NCI-H2107 treated with DMSO at 0.1 percent for 48 hours (cell line): ENCODE data around the gene PACSIN3.
"Not testable (repeated sequence)": the region's sequence is repeated elsewhere in the genome, so short reads cannot be mapped to it uniquely, and the experiment has no call there.

ENCODE experiments used
- DNase-seq: peaks from one replicate; lab custom pipeline; 2025; ENCODE audit not compliant: unreplicated experiment; lab: John Stamatoyannopoulos, UW

PACSIN3 gene

DNA sequence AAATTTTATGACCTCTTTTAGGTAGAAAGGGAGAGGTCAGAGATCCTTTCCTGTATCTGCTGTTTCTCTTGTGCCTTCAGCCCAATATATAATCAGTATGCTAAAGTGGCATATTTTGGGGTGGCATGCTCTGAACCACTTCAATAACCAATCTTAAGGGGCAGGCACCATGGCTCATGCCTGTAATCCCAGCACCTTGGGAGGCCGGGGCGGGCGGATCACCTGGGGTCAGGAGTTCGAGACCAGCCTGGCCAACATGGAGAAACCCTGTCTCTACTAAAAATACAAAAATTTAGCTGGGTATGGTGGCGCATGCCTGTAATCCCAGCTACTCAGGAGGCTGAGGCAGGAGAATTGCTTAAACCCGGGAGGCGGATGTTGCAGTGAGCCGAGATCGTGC lies 11.9 kb upstream of the PACSIN3 start:
- not testable (repeated sequence) for DNase-seq

DNA sequence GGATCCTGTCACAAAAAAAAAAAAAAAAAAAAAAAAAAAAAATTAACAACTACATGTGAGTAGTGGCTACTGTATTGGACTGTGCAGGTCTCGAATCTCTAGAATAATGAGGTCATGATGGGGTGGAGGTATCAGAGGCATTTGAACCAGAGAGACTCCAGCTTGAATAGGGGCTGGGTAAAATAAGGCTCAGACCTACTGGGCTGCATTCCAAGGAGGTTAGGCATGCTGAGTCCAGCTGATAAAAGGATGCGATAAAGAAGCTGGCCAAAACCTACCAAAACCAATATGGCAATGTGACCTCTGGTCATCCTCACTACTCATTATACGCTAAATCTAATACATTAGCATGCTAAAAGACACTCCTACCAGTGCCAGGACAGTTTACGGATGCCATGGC lies 5.9 kb upstream of the PACSIN3 start:
- no peak for DNase-seq

DNA sequence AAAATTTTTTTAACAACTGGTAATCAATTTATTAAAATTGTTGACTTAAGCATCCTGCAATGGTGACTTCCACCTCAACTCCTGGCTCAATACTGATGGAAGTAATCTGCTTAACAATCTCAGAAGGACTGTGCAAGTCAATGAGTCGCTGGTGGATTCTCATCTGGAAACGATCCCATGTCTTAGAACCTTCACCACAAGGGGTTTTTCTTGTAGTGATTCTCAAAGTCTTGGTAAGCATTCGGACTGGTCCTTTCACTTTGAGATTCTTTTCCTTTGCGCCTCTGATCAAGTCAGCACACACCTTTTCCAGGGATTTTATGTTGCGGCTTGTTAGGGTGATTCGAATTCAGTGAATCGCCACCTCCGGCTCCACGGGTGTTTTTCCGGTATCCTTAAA lies 4.9 kb upstream of the PACSIN3 start:
- DNase-seq, result not testable (repeated sequence)

DNA sequence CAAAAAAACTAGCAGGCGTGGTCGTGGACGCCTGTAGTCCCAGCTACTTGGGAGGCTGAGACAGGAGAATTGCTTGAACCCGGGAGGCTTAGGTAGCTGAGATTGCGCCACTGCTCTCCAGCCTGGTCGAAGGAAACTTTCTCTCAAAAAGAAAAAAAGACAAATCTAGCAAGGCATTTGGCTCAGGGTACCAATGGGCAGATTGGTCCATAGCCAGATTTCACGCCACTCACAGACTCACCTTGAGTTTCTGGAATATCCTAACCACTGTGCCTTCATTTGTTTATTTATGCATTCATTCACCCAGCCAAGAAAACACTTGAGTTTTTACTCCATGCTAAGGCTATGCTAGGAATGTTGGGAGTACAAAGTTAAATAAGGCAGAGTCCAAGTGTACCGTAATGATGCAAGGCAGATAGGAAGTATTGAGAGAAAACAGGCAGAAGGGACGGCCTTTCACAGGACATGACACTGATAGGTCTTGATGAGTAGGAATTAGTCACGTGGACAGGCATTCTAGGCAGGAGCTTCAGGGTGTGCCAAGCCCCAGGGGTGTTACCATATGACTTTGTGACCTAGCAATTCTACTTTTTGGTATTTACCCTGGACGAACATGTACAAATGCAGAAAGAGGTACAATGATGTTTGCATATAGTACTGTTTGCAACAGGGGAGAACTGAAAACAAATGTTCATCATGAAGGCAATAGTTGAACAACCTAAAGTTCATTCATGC lies 3.0 kb upstream of the PACSIN3 start:
- DNase-seq, result no peak

DNA sequence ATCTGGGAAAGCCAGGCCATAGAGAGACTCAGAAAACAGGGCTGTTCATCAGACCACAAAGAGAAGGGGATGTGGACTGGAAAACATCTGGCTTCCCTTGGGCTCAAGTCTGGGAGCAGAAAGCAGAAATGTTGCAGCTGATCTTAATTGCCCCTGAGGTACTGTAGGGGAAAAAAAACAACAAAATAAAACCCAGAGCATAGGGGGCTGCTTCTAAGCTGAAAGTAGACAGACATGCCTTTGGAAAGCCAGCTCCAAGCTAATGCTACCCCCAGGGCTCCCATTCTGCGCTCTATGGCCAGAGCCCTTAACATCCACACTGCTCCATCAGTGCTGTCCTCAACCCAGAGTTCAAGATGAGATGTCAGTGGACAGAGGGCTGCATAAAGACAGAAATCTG lies 2.0 kb upstream of the PACSIN3 start:
- no peak for DNase-seq

DNA sequence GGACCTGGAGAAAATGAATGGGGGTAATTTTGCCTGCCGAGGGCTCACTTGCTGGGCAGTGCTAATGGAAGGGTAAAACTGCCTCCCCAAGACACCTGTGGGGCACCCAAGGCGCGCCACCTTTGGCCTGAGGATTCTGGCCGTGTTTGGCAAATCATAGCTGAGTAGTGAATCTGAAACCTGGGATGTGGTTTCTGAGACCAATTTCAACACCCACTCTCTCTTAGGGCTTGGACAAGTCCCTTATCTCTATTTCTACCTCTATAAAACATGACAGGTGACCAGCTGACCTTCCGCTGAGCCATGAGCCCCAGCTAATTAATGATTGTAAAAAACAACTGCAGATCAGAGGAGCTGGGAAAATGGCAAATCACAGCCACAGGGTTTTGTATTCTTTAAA lies 1.5 kb upstream of the PACSIN3 start:
- DNase-seq, result no peak

DNA sequence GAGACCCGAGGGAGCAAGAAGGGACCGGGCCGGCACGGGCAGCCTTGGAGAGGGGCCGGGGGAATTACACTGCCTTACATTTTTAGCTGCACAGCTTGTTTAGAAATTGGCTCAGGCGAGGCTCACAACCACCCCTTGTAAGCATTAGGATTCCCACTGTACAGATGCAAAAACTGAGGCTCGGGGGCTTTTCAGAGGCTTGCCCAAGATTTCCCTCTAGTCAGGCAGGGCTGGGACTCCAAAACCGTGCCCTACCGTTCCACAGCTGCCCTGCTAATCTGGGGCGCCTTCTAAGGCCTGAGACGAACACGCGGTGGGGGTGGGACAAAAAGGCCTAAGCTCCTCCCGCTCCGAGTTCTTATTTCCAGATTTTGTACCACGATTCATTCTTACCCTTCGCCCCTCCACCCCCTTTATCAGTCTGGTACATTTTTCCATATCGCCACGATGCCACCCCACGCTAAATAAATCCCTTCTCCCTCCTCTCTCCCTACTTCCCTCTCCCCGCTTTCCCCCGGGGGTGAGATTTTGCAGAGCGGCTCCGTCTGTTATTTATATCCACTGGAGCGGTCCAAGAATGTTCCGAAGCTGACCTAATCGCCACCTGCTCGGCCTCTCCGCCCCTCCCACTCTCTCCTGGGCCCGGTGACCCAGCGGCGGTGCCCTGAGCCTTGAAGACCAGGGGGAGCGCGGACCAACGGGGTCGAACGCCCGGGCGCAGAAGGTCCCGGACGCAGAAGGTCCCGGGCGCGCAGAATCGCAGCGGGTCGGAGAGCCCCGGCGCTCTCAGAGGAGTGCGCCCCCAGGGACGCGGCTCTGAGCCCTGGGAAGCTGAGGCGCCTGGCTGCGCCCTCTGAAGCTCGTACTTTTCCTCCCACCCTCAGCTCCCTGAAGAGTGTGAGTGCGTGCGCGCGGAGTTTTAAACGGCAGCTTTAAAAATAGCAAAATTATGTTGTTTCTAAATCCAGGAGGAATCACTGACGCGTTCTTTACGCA lies 764 bp upstream of the PACSIN3 start:
- DNase-seq, result no peak

DNA sequence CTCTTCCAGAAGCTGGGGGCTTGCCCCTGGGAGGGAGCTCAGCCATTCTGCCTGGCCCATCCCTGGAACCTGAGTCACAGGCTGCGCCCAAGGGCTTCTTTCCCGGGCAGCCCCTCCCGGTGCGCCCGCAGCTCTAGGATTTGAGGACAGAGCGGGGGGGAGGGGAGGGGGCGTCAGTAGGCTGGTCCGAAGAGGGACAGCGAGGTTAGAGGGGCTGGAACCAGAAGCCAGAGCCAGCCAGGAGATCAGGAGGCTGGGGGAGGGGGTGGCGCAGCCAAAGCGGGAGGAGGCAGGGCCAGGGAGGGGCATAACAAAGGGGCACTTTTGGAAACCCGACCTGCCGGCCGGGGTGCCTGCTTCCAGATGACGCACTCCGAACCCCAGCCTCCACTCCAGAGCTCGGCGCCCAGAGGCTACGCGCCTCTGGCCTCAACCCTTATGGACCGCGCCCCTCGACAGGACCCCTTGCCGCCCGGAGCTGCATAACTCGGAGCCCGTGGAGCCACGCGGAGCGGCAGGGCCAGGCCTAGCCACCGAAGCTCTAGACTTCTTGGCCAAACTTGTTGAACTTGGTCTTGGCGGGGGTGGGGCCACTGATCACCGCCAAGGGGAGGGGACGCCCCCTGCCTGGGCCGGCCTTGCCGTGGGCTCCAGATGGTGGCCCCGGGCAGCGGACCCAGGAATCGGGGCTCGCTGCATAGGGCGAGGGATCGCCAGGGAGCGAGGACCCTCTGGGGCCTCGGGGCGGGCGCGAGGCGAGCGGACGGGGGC lies 744 bp downstream of the PACSIN3 start:
- DNase-seq, result no peak

DNA sequence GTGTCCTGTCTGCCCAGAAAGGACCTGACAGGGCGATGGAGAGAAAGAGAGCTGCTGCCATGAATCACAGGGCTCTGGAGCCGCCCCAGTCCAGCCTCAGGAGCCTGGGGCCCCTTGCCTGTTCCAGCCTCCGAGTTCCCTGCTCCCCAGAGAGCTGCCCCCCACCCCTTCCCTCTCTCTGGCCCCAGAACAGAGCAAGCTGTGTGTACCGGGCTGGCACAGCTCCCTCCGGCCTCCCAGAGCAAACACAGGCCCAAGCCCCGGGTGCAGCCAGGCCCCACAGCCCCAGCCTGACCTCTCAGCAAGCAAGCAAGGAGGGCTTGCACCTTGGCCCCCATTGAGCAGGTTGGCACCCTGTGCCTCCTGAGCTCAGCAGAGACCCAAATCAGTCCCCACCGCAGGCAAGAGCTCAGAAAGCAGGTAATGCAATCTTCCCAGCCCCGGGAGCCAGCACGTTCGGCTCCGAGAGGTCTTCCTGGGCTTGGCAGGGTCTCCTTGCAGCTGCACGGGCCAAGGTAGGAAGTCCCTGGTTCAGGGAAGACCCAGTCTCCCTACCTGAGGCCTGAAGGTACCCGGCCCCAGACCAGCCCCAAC lies 1.4 kb downstream of the PACSIN3 start:
- no peak for DNase-seq

DNA sequence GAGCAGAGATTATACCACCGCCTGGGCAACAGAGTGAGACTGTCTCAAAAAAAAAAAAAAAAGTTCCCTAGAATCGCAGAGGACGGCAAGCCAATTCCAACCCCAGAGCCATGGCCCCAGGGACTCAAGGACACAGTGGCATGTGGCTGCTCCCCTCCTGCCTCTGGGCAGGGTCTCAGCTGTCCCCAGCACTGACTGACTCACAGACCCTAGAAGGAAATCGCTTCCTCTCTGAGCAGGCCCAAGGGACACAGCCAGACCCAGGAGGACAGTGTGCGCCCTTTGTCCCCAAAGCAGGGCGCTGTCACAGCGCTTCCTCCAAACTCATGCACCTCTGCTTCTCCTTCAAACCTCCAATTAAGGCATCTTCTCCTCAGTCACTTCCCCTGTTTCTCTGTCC lies 2.3 kb downstream of the PACSIN3 start:
- no peak for DNase-seq

DNA sequence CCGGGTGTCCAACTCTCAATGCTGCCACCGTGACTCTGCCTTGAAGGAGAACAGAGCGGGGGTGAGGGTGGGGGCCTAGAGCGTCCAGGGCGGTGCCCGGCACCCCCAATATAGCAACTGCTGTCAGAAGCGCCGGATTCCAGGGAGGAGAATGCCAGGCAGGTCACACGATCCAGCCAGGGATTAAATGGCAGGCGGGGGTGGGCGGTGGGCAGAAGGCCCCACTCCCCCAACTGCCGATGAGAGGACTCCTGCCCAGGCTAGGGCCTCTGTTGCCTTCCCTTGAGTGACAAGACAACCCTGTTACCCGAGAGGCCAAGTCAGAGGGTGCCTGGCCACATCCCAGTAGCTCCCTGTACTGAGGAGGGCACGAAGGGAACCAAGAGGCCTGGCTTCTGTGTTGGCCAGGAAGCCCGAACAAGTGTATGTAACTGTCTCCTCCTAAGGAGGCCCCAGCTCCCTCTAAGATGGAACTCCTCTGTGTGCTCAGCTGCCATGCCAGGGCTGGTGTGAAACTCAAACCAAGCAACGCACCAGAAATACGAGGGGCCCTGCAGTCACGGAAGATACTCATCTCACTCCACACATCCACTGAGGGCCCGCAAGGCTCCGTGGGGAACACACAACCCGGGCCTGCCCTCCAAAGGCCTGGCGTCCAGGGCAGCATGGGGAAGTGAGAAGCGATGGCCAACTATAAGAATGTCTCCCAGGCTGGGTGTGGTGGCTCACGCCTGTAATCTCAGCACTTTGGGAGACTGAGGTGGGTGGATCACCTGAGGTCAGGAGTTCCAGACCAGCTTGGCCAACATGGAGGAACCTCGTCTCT lies 3.0 kb downstream of the PACSIN3 start:
- DNase-seq, result no peak

DNA sequence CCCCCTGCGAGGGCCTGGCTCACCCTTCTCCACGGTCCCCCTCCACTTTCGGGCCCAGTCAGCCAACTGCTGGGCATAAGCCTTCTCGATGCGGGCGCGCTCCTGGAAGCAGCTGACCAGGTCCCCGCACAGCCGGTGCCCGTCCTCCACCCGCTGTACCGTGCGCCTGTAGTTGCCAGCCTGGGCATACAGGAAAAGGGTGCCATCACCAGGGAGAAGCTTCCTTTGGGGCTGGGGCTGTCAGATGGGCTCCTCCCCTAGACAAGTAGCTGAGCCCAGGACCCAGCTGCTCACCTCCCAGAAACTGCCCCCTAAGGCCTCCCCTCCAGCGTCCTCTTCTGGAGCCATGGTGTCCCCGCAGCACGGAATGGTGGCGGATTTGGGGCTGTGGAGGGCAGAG lies 3.9 kb downstream of the PACSIN3 start:
- DNase-seq, result no peak

DNA sequence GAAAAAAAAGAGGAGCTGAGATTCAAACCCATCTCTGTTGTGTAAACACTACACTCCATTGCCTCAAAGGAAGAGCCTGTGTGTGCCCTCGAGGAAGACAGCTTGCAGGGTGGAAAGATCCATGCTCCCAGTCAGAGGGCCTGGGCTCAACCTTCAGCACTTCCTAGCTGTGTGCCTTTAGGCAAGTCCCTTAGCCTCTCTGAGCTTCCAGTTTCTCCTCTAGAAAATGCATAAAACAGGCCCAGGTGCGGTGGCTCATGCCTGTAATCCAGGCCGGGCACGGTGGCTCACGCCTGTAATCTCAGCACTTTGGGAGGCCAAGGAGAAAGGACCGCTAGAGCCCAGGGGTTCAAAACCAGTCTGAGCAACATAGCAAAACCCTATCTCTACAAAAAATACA lies 5.0 kb downstream of the PACSIN3 start:
- no peak for DNase-seq

DNA sequence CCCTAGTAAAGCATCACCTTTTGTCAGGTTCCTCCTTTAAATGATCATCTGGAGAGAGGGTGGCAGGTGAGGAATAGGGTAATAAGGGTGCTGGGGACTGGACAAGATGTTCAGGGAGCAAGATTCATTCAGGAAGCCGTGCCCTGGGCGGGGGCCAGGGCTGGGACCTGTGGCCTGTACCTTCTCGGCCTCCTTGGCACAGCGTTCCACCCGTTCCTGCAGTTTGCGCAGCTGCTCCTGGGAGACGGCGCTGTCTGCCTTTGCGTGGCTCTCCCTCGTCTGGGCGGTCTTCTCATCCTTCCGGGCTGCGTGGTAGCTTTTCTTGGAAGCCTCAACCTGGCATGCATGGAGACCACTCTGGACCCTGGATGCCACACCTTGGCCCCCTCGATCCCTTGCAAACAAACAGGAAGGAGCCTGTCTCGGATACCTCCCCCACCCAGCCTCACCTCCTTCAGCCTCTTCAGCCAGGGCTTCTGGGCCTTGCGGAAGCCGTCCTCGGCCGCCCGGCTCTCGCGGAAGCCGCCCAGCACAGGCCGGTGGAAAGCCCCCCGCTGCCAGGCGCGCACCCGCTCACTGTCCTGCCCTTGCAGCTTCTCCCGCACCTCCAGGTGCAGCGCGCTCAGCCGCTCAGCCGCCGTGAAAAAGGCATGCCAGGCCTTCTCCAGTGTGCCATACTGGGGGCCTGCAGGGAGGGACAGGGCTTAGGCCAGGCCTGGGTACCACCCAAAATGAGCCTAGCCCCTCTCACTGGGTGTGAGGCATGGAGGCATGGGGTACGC lies 6.0 kb downstream of the PACSIN3 start:
- DNase-seq, result no peak

DNA sequence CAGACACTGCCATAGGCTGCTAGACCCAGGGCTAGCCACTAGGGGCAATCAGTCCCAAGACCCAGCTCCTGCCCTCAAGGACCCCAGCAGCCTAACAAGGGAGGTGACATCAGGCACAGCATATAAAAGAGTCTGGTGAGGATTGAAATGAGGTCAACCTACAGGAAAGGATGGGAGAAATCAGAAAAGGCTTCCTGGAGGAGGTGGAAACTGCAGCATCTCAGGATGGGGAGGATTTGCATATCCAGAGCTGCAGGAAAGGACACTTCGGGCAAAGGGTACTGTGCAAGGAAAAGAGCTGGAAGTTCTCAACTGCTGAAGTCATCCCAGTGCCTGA lies 6.6 kb downstream of the PACSIN3 start:
- peak; percentile 5 for DNase-seq

DNA sequence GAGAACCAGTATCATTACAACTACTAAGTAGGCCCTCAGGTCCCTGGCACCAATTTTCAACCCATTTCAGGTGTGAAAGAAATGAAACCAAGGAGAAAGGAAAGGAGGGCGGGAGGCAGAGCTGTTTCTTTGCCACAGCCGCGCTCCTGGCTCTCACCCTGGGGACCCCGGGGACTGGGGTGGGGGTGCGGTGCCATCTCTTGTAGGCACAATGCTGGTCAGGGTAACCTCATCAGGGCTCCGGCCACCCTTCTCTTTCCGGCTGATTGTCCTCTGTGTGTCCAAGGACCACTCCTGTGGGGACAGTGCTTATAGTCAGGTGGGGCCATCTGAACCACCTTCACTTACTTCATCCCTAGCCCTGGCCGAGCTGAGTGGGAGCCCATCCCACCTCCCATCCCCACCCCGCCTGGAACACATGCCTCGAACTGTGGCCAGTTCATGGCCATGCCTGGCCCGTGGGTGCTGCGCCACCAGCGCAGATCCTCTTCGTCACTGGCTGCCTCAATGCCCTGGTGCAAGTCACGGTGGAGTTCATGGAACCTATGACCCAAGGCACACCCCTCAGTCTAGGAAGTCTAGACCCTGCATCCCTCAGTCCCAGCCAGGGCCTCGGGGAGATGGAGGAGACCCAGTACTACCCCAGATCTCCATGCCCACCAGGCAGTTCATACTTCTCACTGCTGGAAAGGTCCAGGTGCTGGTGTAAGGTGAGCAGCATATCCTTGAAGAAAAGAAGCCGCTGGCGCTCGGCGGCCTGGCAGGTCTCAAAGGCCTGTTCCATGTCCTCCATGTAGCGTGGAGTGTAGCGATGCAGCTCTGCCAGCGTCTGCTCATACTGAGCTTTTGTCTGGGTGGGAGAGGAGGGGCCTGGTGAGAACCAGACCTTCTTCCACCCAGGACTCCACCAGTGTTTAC lies 7.2 kb downstream of the PACSIN3 start:
- DNase-seq, result no peak

DNA sequence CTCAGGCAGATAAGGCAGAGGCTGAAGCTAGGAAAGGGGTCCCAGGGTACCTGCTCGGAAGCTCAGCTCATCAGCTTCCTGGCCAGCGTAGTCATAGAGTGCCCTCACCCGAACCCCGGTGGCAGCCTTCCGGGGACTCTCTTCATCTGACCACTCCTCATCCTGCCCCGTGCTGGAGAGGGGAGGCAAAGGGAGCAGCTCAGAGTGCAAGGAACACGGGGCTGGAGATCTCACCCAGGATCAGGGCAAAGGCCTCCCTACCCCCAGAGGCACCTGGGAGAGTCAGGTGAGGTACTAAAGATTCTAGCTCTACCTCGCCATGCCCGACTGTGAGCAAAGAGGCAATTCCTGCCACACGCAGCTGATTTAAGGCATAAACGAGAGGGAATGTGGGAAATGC lies 7.9 kb downstream of the PACSIN3 start:
- no peak for DNase-seq

DNA sequence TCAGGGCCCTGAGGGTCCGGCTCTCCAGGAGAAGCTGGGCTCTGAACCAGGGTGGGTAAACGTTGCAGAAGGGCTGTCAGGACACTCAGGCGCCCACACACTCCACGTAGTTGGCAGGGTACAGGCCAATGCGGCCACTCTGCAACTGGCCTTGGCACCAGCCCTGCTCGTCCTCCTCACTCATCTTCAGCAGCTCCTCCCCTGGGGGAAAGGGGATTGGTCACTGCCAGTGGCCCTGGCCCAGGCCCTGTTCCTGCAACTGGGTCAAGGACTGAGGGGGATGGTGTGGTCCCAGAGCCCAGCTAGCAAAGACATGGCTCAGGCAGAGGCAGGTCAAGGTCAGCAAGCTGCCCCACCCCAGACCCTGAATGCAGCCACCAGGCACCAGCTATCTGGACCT lies 8.4 kb downstream of the PACSIN3 start:
- DNase-seq, result no peak
